ENCODE data around the gene ZNF496.
"Not testable (repeated sequence)": the region's sequence is repeated elsewhere in the genome, so short reads cannot be mapped to it uniquely, and the experiment has no call there.

The ZNF496 gene

DNA sequence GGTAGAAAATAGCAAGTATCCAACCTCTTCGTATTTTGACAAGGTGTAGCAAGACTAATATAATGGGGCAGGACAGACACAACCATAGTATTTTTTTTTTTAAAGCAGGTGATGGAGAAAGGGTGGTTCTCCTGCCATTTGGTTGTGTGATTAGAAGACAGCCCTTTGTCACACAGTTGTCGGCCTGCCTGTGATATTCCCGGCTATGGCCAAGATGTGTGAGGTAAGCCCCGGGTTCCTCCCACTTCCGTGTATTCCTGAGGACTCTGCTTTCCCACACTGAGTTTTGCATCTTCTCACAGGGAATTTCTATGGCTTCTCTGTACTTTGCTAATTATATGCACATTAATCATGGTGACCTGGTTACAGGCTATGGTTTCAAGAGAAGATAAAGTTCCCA lies 35.9 kb downstream of the ZNF496 start:
- TF ChIP-seq, protein P1, sequence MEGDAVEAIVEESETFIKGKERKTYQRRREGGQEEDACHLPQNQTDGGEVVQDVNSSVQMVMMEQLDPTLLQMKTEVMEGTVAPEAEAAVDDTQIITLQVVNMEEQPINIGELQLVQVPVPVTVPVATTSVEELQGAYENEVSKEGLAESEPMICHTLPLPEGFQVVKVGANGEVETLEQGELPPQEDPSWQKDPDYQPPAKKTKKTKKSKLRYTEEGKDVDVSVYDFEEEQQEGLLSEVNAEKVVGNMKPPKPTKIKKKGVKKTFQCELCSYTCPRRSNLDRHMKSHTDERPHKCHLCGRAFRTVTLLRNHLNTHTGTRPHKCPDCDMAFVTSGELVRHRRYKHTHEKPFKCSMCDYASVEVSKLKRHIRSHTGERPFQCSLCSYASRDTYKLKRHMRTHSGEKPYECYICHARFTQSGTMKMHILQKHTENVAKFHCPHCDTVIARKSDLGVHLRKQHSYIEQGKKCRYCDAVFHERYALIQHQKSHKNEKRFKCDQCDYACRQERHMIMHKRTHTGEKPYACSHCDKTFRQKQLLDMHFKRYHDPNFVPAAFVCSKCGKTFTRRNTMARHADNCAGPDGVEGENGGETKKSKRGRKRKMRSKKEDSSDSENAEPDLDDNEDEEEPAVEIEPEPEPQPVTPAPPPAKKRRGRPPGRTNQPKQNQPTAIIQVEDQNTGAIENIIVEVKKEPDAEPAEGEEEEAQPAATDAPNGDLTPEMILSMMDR (IDR thresholded peaks at IDR 0.05; ENCODE audit: extremely low read depth, missing control alignments), result no peak

DNA sequence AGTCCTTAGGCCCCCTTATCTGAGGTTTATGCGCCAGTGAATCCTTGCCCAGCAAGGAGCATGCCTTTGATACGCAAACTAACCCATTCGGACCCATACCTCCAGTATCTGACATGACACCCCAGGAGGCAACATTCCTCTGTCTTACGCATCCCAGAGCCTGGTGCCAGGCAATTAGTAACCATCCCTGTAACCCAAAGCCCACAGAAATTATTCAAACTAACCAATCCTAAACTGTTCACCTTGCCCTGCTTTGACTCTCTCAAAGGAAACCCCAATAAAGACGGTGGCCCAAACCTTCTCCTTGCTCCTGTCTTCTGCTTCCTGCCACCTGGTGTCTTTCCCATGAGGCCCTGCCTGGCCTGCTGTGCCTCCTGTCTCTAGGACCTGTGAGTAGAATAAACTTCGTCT lies 36.4 kb downstream of the ZNF496 start:
- TF ChIP-seq, protein P1 (IDR thresholded peaks at IDR 0.05; ENCODE audit: extremely low read depth, missing control alignments), result no peak

More for the DNA sequence above, 35.9 kb downstream of the ZNF496 start:
- DNase-seq (ENCODE audit: low spot score), result no peak

DNA sequence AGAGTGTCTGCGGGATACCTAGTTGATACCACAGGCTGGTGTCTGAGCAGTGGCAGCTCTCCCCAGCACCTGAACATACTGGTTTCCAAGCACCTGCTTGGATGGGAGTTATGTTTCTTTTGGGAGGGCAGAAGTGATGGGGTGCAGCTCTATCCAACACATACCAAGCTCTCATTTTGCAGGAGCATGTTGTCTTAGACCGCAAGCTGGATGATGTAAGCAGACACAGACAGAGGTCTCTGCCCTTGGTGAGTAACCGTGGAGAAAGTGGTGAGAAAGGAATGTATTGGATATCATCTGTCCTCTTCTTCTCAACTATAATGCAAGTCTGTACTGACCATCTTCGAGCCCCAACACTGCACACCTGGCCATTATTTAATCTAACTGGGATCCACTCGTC lies 37.4 kb downstream of the ZNF496 start:
- no peak for DNase-seq (ENCODE audit: low spot score)
- TF ChIP-seq, protein P1 (IDR thresholded peaks at IDR 0.05; ENCODE audit: extremely low read depth, missing control alignments), result no peak

More for the DNA sequence above, 36.4 kb downstream of the ZNF496 start:
- no peak for DNase-seq (ENCODE audit: low spot score)

DNA sequence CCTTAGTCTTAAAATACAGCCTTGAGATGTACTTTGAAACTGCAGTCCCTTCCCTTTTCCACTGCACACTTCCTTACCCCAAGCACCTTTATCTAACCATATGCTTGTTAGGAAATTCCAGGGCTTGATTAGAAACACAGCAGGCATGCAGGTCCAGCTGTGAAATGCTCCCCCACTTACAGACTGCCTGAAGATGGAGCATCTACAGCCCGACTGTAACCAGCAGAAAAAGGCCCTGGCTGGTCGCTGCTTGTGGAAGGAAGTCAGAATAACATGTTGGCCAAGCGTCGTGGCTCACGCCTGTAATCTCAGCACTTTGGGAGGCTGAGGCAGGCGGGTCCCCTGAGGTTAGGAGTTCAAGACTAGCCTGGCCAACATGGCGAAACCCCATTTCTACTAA lies 38.6 kb downstream of the ZNF496 start:
- TF ChIP-seq, protein P1 (IDR thresholded peaks at IDR 0.05; ENCODE audit: extremely low read depth, missing control alignments), result no peak
- DNase-seq (ENCODE audit: low spot score), result no peak

DNA sequence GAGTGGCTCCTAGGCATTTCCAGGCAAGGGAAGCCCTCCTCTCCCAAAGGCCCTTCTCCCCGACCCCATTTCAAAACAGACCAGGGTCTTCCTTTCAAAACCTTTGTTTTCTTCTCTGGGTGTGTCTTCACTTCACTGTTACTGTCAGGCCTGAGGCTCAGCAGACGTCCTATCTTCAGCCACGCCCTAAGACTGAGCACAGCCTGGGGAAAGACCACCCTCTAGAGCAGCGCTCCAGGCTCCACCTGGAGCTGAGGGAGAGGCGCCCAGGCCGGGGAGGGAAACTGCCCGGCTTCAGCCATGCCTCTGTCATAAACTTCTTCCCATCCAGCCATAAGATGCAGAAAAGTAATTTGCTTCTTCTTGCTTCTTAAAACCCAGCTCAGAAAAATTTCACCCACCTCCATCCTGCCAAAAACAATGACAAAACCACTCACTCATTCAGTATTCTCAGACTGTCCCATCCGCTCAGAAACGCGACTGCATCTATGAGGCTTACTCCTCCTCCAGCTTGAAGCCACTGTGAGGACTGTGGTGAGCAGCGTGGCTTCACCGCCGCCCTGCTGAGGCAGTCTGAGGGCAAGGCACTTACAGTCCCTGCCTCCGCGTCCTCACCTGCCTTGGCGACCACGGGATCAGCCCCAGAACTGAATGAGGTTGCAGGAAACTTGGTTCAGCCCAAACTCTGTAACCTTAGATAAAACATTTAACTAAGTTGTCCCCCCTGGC lies 39.7 kb downstream of the ZNF496 start:
- DNase-seq (ENCODE audit: low spot score), result no peak
- TF ChIP-seq, protein P1 (IDR thresholded peaks at IDR 0.05; ENCODE audit: extremely low read depth, missing control alignments), result no peak

DNA sequence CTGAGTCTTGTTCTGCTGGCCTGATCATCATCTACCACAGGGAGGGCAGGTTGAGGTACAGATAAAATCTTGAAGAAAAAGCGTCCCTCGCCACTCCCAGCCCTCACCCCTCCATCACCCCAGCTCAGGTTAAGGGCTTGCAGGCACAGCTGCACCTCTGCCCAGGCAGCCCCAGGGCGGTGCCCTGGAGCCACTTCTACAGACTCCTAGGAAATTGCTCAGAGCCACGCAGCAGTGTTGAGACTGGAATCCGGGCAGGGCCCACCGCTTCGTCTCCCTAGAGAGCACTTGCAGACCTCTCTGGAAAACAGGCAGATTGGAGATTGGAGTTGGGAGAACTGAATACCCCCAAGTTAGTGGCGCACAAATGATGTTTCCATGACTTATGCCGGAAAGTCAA lies 40.5 kb downstream of the ZNF496 start:
- TF ChIP-seq, protein P1 (IDR thresholded peaks at IDR 0.05; ENCODE audit: extremely low read depth, missing control alignments), result no peak
- no peak for DNase-seq (ENCODE audit: low spot score)

DNA sequence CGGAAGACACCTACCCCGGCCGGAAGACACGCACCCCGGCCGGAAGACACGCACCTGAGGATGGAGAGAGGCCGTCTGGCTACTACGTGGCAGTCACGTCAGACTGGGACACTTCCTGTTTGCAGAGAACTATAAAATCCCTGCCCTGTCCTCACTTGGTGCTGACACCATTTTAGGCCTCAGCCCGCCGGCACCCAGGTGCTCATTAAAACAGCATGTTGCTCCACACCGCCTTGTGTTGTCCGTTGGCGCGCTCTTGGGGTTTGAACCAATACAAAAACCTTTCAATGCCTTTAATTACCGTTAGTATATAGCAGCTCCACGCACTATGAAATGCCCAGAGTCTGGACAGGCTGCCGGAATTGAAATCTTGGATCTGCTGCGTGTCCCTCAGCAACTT lies 41.1 kb downstream of the ZNF496 start:
- DNase-seq (ENCODE audit: low spot score), result no peak

DNA sequence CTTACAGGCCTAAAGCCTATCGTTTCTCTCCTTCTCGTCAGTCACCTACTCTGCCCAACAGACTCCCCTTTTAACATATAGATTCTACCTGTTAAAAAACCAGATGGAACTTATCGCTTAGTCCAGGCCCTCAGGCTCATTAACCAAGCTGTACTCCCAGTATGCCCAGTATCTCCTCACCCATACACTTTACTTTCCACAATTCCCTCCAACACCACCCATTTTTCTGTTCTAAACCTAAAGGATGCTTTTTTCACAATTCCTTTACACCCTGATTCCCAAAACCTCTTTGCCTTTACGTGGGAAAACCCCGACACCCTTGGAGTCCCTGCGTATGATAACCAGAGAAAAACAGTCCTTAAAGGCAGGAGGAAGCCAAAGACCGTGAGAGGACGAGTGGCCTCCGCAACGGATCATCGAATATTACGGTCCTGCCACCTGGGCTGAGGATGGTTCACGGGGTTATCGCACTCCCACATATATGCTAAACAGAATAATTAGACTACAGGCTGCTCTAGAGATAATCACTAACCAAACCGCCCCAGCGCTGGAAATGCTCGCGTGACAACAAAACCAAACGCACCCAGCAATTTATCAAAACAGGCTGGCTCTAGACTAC lies 42.3 kb downstream of the ZNF496 start:
- not testable (repeated sequence) for DNase-seq (ENCODE audit: low spot score)

More for the DNA sequence above, 41.1 kb downstream of the ZNF496 start:
- TF ChIP-seq, protein P1 (IDR thresholded peaks at IDR 0.05; ENCODE audit: extremely low read depth, missing control alignments), result no peak
